Endodermal cell (in vitro differentiated cells): ENCODE measurements around the gene HTR1D. TPM values are rescaled to one million over a fixed set of nuclear protein-coding genes. Genes with fewer than 3 reads are reported as not detected.

Experiments
- DNase-seq: peaks from one replicate; pipeline ENCODE4 v3.0.0-alpha.2; 2017
- H3K27ac ChIP-seq: 2 replicates; pipeline ENCODE4 v1.5.1; 2013; ENCODE audit warnings: mild to moderate bottlenecking, low read depth, low read length, moderate library complexity
- H3K27me3 ChIP-seq: 2 replicates; pipeline ENCODE4 v1.6.1; 2013; ENCODE audit warnings: mild to moderate bottlenecking, low read length, moderate library complexity; ENCODE audit not compliant: insufficient read depth, control insufficient read depth, poor library complexity, severe bottlenecking
- H3K36me3 ChIP-seq: 2 replicates; pipeline ENCODE4 v1.7.0; 2013; ENCODE audit warnings: mild to moderate bottlenecking, low read length, moderate library complexity; ENCODE audit not compliant: control insufficient read depth, insufficient read depth
- H3K4me1 ChIP-seq: one replicate; pipeline ENCODE4 v1.7.0; 2013; ENCODE audit warnings: low read length; ENCODE audit not compliant: control insufficient read depth, insufficient read depth
- H3K4me3 ChIP-seq: 2 replicates; pipeline ENCODE4 v1.5.1; 2013; ENCODE audit warnings: mild to moderate bottlenecking, low read length, moderate library complexity
- H3K9ac ChIP-seq: 2 replicates; pipeline ENCODE4 v1.6.1; 2013; ENCODE audit warnings: mild to moderate bottlenecking, low read length, moderate library complexity; ENCODE audit not compliant: poor library complexity, severe bottlenecking; ENCODE audit errors: extremely low read depth
- H3K9me3 ChIP-seq: 2 replicates; pipeline ENCODE4 v1.6.1; 2013; ENCODE audit warnings: mild to moderate bottlenecking, low read length, moderate library complexity; ENCODE audit not compliant: control insufficient read depth
- H3K27ac Mint-ChIP-seq: 2 replicates; pipeline ENCODE4 v1.8.0; 2020; ENCODE audit warnings: mixed read lengths
- H3K27me3 Mint-ChIP-seq: 2 replicates; pipeline ENCODE4 v1.8.0; 2021; ENCODE audit warnings: mild to moderate bottlenecking, mixed read lengths; ENCODE audit not compliant: insufficient read depth
- H3K36me3 Mint-ChIP-seq: 2 replicates; pipeline ENCODE4 v1.8.0; 2020; ENCODE audit warnings: low read depth, mixed read lengths
- H3K4me1 Mint-ChIP-seq: 2 replicates; pipeline ENCODE4 v1.8.0; 2020; ENCODE audit warnings: mixed read lengths
- H3K4me3 Mint-ChIP-seq: 2 replicates; pipeline ENCODE4 v1.8.0; 2020; ENCODE audit warnings: mild to moderate bottlenecking, moderate library complexity, mixed read lengths
- H3K9me3 Mint-ChIP-seq: 2 replicates; pipeline ENCODE4 v1.8.0; 2020; ENCODE audit warnings: mild to moderate bottlenecking, mixed read lengths
- CTCF ChIP-seq: fragments of 200-600 bp; sonication (generic); conservative IDR thresholded peaks from 2 replicates; pipeline ENCODE4 v1.5.0; 2021; ENCODE audit warnings: antibody characterized with exemption, mild to moderate bottlenecking
- WGBS, 2 experiments: methylation state at CpG; one replicate each; pipeline versions ENCODE4 v1.1.5 to v1.1.7; 2013; ENCODE audit warnings: missing lambda C conversion rate in 2 of 2, mixed read lengths in 1 of 2; ENCODE audit not compliant: insufficient coverage in 1 of 2, insufficient read length in 1 of 2; 5-methylcytosine and 5-hydroxymethylcytosine counted together
- total RNA-seq, 2 donors: library from RNA; stranded (reverse); fragmentation: NEBNext Ultra II Directional in 1 of 2; extraction: Animal tissue kit (Norgen Biotek cat#: 25700) in 1 of 2; gene quantifications; 2 replicates in 1 of 2; 3 replicates in 1 of 2; pipeline ENCODE4 v1.2.1, GENCODE V29; 2021

HTR1D gene
- total RNA-seq, 2 donors from 2014 or later: 2.9 to 4.1 TPM

- no peak for TF ChIP-seq CTCF
- H3K9me3 ChIP-seq: no peaks in the 10 kb centered on the region
- no peak overlapping the region for H3K27ac ChIP-seq
- peaks cover 3% of the 10 kb centered on the region for H3K9me3 Mint-ChIP-seq
- peaks cover 6% of the 10 kb centered on the region for H3K4me1 Mint-ChIP-seq
- WGBS, 2 experiments: 83 to 88% methylated on average over 3 of the region's 3 CpGs
- no peaks in the 10 kb centered on the region for H3K27me3 ChIP-seq
- no peak overlapping the region for H3K4me3 Mint-ChIP-seq
- H3K36me3 Mint-ChIP-seq: peaks cover 3% of the 10 kb centered on the region
- no peak overlapping the region for H3K27ac Mint-ChIP-seq
- DNase-seq: no peak
- no peak overlapping the region for H3K4me3 ChIP-seq
- H3K9ac ChIP-seq: no peak overlapping the region
- peaks cover under 1% of the 10 kb centered on the region for H3K4me1 ChIP-seq
- H3K36me3 ChIP-seq: no peaks in the 10 kb centered on the region
- peaks cover 3% of the 10 kb centered on the region for H3K27me3 Mint-ChIP-seq
Observed at GRCh38 chr1:23202263-23202749, 15.0 kb downstream of the HTR1D start.

DNA sequence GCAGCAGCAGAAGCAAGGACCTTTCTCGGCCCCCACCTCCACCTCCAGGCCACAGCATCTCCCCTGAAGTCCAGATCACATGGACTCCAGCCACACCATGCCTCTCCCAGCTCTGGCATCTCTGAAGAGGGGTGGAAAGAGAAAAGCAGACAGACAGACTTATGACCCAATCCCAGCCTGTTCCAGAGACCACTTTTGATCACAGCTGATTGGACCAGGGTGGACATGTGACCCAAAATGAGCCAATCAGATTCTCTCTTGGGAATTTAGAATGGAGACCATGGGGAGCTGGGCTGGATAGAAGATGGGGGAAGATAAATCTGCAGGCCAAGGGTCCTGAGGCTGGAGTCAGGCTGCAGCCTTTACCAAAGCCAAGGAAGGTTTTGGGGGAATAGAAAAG lies 16.4 kb downstream of the HTR1D start:
- H3K27ac ChIP-seq: no peak overlapping the region

DNA sequence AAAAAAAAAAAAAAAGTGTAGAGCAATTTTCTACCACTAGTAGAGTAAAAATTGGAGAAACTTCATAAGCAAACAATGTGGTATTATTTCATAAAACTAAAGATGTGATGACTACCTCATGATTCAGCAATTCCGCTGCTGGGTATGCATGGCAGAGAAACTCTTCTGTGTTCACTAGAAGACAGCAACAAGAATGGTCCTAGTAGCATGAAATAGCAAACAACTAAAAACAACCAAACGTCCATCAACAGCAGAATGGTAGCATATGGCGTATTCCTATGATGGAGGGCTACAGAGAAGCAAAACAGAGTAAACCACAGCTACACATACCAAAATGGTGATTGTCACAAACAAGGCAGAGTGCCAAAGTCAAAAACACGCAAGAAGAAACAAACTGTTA lies 18.9 kb downstream of the HTR1D start:
- DNase-seq: no peak
- Histone ChIP-seq H3K27me3 (no peaks in the 10 kb centered on the region), H3K9ac (no peak overlapping the region), H3K4me3 (no peak overlapping the region), H3K4me1 (peaks cover 4% of the 10 kb centered on the region), H3K9me3 (no peaks in the 10 kb centered on the region), H3K27ac (no peak overlapping the region), H3K36me3 (no peaks in the 10 kb centered on the region)
- no peaks in the 10 kb centered on the region for H3K4me1 Mint-ChIP-seq
- no peak for TF ChIP-seq CTCF
- WGBS, 2 experiments: 91 to 100% methylated on average over 1 to 4 of the region's 4 CpGs
- H3K27me3 Mint-ChIP-seq: peaks cover 3% of the 10 kb centered on the region
- no peaks in the 10 kb centered on the region for H3K36me3 Mint-ChIP-seq
- no peak overlapping the region for H3K27ac Mint-ChIP-seq
- H3K9me3 Mint-ChIP-seq: no peaks in the 10 kb centered on the region
- no peak overlapping the region for H3K4me3 Mint-ChIP-seq

More for the DNA sequence above, 16.4 kb downstream of the HTR1D start:
- Mint-ChIP-seq H3K36me3 (peaks cover 3% of the 10 kb centered on the region), H3K27ac (no peak overlapping the region), H3K27me3 (peaks cover 3% of the 10 kb centered on the region), H3K9me3 (peaks cover 3% of the 10 kb centered on the region), H3K4me1 (no peaks in the 10 kb centered on the region), H3K4me3 (no peak overlapping the region)
- no peak overlapping the region for H3K9ac ChIP-seq
- H3K27me3 ChIP-seq: no peaks in the 10 kb centered on the region
- no peak for DNase-seq
- TF ChIP-seq CTCF: no peak
- no peaks in the 10 kb centered on the region for H3K9me3 ChIP-seq
- WGBS, 2 experiments: 94% methylated on average over 1 of the region's 1 CpG; no CpG with 5 or more reads in 1 of the 2 experiments
- H3K4me3 ChIP-seq: no peak overlapping the region
- H3K36me3 ChIP-seq: no peaks in the 10 kb centered on the region
- peaks cover 4% of the 10 kb centered on the region for H3K4me1 ChIP-seq
